ENCODE data around the gene CDS2.

CDS2 gene

GRCh38 chr20:5188736-5189135 lies 61.9 kb downstream of the CDS2 start:
- no peak overlapping the region for H3K4me3 ChIP-seq (ENCODE audit: low read depth, low read length)
- H3K36me3 ChIP-seq (ENCODE audit: control insufficient read depth in 2 of 2, insufficient read depth in 1 of 2, low read length in 2 of 2), result peaks cover 45 to 79% of the 10 kb centered on the region in 2 experiments
- no peaks in the 10 kb centered on the region for H3K4me1 ChIP-seq (ENCODE audit: control insufficient read depth, insufficient read depth, low read length)
- H3K9me3 ChIP-seq (ENCODE audit: control insufficient read depth, insufficient read depth, low read depth, low read length), result no peaks in the 10 kb centered on the region
- CTCF ChIA-PET, result interaction anchor here (1.1 to 10.6 kb wide), 2 partner anchors 63 to 260 kb away, joined by 3 to 160 read pairs; partner anchors contain the start of gene CDS2
- no peak for TF ChIP-seq ZNF488 (tag by site-specific recombination; IDR thresholded peaks at IDR 0.05)
- no peak for TF ChIP-seq ZNF174 (tag by site-specific recombination; IDR thresholded peaks at IDR 0.05)
- peak; percentile 93 for TF ChIP-seq GLIS1 (tag by site-specific recombination; IDR thresholded peaks at IDR 0.05)
- no peak overlapping the region for H3K27ac ChIP-seq (ENCODE audit: extremely low read depth, low read depth, low read length)
- POLR2A ChIA-PET, result interaction anchor here (1.0 kb wide), 1 partner anchor 62 kb away, joined by 3 read pairs; the partner anchor contains the start of gene CDS2

- no peaks in the 10 kb centered on the region for H3K4me1 ChIP-seq (ENCODE audit: control insufficient read depth, insufficient read depth, low read length)
- TF ChIP-seq ZNF398 (tag by site-specific recombination; IDR thresholded peaks at IDR 0.05), result no peak
- TF ChIP-seq ZNF366 (tag by site-specific recombination; conservative IDR thresholded peaks at IDR 0.05), result no peak
- TF ChIP-seq ZNF521 (tag by site-specific recombination; IDR thresholded peaks at IDR 0.05), result no peak
- no peak for TF ChIP-seq ZNF843 (tag by site-specific recombination; IDR thresholded peaks at IDR 0.05)
- TF ChIP-seq ZNF544 (tag by site-specific recombination; IDR thresholded peaks at IDR 0.05), result no peak
- no peak for TF ChIP-seq ZNF558 (tag by site-specific recombination; IDR thresholded peaks at IDR 0.05)
- TF ChIP-seq ZNF239 (tag by site-specific recombination; IDR thresholded peaks at IDR 0.05), result no peak
- no peak for TF ChIP-seq KLF7 (tag by site-specific recombination; IDR thresholded peaks at IDR 0.05; ENCODE audit: borderline replicate concordance)
- no peak for TF ChIP-seq ZSCAN4 (tag by site-specific recombination; IDR thresholded peaks at IDR 0.05)
- TF ChIP-seq ATF2 (tag by site-specific recombination; IDR thresholded peaks at IDR 0.05; ENCODE audit: low read depth), result no peak
- no peak for TF ChIP-seq YY1 (tag by site-specific recombination; IDR thresholded peaks at IDR 0.05)
- TF ChIP-seq ZNF138 (tag by site-specific recombination; IDR thresholded peaks at IDR 0.05; ENCODE audit: borderline replicate concordance), result no peak
- no peak for TF ChIP-seq EGR2 (tag by site-specific recombination; IDR thresholded peaks at IDR 0.05; ENCODE audit: low read depth)
- CTCF ChIA-PET, result interaction anchor here (0.5 to 10.6 kb wide), 7 partner anchors 10 to 189 kb away, joined by 3 to 160 read pairs (median 4); partner anchors contain the start of genes CDS2 and PCNA
Measured at GRCh38 chr20:5189917-5190316, 63.1 kb downstream of the CDS2 start.

GRCh38 chr20:5190444-5190843 lies 63.6 kb downstream of the CDS2 start:
- no peak overlapping the region for H3K27ac ChIP-seq (ENCODE audit: extremely low read depth, low read depth, low read length)
- H3K4me3 ChIP-seq (ENCODE audit: low read depth, low read length), result no peak overlapping the region
- no peaks in the 10 kb centered on the region for H3K4me1 ChIP-seq (ENCODE audit: control insufficient read depth, insufficient read depth, low read length)
- H3K36me3 ChIP-seq (ENCODE audit: control insufficient read depth in 2 of 2, insufficient read depth in 1 of 2, low read length in 2 of 2), result peaks cover 35 to 86% of the 10 kb centered on the region in 2 experiments
- CTCF ChIA-PET, result interaction anchor here (0.6 to 10.6 kb wide), 7 partner anchors 11 to 104 kb away, joined by 3 to 160 read pairs (median 4); partner anchors contain the start of genes CDS2 and PCNA
- no peaks in the 10 kb centered on the region for H3K9me3 ChIP-seq (ENCODE audit: control insufficient read depth, insufficient read depth, low read depth, low read length)
- POLR2A ChIA-PET, result interaction anchor here (0.6 to 1.6 kb wide), 2 partner anchors 64 to 83 kb away, joined by 4 read pairs; no protein-coding TSS in a partner anchor
- no peak for TF ChIP-seq ZNF792 (tag by site-specific recombination; IDR thresholded peaks at IDR 0.05)
- TF ChIP-seq PATZ1 (tag by site-specific recombination; IDR thresholded peaks at IDR 0.05), result no peak
- no peak for TF ChIP-seq ZNF664 (tag by site-specific recombination; IDR thresholded peaks at IDR 0.05)
- TF ChIP-seq ZNF548 (tag by site-specific recombination; IDR thresholded peaks at IDR 0.05), result no peak
- no peak for TF ChIP-seq ZNF157 (tag by site-specific recombination; IDR thresholded peaks at IDR 0.05)
- TF ChIP-seq ZNF791 (tag by site-specific recombination; IDR thresholded peaks at IDR 0.05), result no peak
- TF ChIP-seq ZNF449 (tag by site-specific recombination; IDR thresholded peaks at IDR 0.05), result no peak

More at GRCh38 chr20:5189917-5190316, 63.1 kb downstream of the CDS2 start:
- Histone ChIP-seq H3K4me3 (ENCODE audit: low read depth, low read length) (no peak overlapping the region), H3K9me3 (ENCODE audit: control insufficient read depth, insufficient read depth, low read depth, low read length) (no peaks in the 10 kb centered on the region), H3K36me3 (ENCODE audit: control insufficient read depth in 2 of 2, insufficient read depth in 1 of 2, low read length in 2 of 2) (peaks cover 41 to 85% of the 10 kb centered on the region in 2 experiments), H3K27ac (ENCODE audit: extremely low read depth, low read depth, low read length) (no peak overlapping the region)
- POLR2A ChIA-PET, result interaction anchor here (1.6 kb wide), 1 partner anchor 64 kb away, joined by 4 read pairs; no protein-coding TSS in a partner anchor

Data from HEK293 (cell line).